Activated naive CD4-positive, alpha-beta T cell treated with Interleukin-2 at 50 U/mL for 16 hours (primary cell): Measurements from ENCODE around the gene SLC6A15.

ENCODE experiments used
- DNase-seq: peaks from one replicate; pipeline ENCODE4 v3.0.0-alpha.2; 2020

Gene SLC6A15

GRCh38 chr12:84874125-84874824 lies 38.3 kb downstream of the SLC6A15 start:
- DNase-seq: no peak

GRCh38 chr12:84862186-84862585 lies 50.4 kb downstream of the SLC6A15 start:
- DNase-seq: no peak

DNA sequence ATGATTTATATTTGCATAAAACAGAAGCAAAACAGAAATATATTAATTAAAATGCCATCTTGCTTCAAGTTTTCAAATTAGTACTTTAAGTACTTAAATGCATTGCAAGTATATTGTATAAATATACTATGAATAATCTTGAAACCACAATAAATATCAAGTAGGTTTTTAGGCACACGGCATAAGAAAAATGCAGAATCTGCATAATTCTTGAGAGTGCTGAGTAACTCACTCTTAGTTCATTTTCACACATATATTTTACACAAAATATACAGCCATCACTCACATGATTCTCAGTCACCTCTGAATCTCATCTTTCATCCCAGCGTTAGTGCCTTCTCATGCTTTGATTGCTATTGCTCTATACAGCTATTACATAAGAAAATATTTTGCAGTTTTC lies 51.9 kb downstream of the SLC6A15 start:
- DNase-seq: no peak

DNA sequence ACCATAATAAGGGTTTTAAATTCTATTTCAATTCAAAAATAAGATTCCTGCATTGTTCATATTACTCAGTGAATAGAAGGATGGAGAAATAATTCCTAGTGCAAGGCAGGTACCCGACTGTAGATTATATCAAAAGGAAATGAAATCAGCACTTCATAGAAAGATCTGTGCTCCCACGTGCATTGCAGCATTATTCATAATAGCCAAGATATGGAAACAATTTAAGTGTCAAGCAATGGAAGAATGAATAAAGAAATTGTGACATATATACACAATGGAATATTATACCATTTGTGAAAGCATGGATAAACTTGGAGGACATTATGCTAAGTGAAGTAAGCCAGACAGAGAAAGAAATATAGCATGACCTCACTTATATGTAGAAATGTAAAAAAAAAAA lies 53.8 kb downstream of the SLC6A15 start:
- DNase-seq: no peak

GRCh38 chr12:84857525-84858208 lies 54.9 kb downstream of the SLC6A15 start:
- DNase-seq: no peak

DNA sequence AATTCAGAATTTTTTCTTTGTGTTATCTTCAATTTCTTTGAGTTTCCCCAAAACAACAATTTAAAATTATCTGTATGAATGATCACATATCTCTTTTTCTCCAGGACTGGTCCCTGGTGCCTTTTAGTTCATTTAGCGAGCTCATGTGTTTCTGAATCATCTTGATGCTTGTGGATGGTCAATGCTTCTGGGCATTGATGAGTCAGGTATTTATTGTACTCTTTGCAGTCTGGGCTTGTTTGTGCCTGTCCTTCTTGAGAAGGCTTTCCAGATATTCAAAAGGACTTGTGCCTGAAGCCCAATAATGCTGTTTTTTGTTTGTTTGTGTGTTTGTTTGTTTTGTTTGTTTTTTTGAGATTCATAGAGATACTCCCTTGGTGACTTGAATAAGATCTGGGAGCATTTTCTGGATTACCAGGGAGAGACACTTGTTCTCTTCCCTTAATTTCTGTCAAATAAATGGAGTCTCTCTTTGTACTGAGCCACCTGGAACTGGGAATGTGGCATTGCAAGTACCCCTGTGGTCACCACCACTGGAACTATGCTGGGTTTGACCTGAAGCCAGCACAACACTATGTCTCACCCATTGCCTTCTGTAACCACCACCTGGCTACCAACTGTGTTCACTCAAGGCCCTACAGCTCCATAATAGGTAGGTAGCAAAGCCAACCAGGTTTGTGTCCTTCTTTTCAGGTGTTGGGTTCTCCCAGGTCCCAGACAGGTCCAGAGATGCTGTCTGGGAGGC lies 56.3 kb downstream of the SLC6A15 start:
- DNase-seq: no peak

DNA sequence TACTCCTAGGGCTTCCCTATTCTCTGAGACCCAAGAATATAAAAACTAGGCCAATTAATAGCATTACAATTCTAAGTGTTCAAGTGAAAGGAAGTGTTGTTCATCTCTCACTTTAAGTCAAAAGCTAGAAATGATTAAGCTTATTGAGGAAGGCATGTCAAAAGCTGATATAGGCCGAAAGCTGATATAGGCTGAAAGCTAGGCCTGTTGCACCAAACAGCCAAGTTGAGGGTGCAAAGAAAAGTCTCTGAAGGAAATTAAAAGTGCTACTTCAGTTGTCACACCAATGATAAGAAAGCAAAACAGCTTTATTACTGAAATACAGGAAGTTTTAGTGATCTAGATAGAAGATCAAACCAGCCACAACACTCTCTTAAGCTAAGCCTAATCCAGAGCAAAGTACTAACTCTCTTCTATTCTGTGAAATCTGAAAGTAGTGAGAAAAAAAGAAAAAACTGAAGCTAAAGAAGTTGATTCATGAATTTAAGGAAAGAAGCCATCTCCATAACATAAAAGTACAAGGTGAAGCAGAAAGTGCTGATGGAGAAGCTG lies 68.9 kb downstream of the SLC6A15 start:
- no peak for DNase-seq

DNA sequence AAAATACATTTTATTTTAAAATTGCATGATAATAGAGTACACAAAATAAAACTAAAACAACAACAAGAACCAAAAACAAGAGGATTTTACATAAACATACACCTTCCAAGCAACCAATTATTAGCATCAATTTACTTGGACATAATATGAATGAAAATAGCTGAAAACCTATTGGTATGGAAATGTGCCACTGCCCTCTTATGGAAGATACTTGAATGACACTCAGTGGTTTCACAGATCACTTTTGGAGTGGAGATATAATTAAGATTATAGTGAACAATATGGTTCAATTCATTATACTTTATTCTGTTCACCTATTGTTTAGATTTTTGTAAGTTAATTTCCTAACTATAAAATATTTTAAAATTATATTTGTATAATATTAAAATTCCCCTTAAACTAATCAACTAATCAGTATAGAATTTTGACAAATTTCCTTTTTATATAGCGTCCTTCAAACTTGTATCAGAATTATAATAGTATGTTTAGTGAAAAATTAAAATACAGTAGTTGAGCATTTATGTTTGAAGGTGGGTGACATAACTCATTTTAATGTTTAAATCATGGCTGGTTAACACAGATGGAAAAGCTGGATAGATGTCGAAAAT lies 70.1 kb downstream of the SLC6A15 start:
- DNase-seq: no peak

DNA sequence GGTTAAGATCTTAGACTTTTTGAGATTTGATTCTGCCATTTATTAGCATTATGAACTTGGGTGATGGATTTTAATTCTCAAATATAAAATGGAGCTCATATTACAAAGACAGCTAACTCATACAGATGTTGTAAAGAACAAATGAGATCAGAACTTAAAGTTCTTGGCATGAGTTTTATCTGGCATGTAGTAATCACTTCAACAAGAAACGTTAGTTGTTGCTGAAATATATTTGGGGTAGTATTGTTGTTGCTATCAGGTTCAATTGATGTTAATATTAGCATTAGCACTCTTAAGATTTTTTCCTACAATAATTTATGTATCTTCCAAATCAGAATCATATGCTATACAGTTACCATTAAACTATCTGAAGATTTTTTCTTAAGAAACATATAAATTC lies 71.0 kb downstream of the SLC6A15 start:
- no peak for DNase-seq

GRCh38 chr12:84840356-84840755 lies 72.2 kb downstream of the SLC6A15 start:
- DNase-seq: no peak

DNA sequence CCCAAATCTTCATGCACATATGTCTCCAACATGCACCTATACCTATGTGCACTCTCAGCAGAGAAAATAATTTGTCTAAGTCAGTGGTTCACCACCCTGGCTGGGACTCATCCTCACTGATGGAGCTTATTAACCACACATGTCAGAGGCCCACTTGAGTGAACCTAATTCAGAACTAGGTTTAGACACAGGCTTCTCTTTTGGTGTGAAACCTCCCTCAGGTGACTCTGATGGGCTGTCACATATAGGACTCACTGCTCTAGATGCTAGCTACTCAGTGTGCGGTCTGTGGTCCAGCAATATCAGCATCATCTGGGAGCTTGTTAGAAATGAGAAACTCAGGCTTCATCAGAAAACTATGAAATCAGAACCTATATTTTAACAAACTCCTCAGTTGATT lies 85.7 kb downstream of the SLC6A15 start:
- DNase-seq: no peak

GRCh38 chr12:84825149-84825548 lies 87.5 kb downstream of the SLC6A15 start:
- DNase-seq: no peak

DNA sequence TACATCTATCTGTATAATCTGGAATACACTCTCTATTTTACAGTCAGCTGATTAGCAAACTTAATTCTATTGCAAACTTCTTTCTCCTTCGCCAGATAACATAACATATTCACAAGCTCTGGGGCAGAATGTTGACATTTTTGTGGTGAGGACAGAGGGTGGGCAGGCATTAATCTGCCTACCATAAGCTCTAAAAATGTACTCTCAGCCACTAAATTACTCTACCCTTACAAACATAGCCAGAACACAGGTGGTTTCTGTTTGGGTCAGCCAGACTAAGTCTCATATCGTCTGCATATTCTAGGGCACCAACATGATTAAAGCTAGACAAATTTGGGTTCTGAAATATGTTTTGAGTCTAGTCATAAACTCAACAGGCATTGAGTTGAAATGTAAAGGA lies 90.1 kb downstream of the SLC6A15 start:
- no peak for DNase-seq

DNA sequence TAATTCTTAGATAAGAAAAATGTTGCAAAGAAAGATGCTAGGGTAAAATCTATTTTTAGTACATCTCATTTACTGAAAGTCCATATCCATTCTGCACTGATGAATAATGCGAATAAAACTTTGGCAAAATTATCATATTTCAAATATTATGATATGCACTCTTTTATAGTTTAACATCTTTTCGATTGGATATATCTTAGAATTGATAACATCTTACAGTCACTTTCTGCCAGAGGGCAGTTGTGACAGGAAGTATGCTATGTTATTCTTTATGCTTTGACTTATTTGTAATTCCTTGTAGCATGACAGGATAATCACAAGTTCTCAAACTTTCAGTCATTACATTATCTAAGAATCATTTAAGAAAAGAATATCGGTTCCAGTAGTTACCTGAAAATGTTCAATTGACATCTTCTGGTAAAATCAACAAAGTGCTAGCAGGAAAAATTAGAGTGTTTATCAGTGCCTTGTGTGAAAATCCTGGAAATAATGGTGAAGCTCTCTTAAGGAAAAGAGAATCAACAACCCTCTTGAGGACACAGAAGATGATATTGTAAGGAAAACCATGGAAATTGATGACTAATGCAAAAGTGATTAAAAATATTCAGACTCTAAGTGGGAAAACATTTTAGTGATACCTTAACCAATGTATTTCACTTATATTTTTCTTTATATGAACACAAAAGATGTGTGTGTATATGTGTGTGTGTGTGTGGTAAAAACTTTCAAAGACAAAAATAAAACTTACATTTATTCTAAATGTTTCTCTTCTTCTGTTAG lies 95.5 kb downstream of the SLC6A15 start:
- no peak for DNase-seq

DNA sequence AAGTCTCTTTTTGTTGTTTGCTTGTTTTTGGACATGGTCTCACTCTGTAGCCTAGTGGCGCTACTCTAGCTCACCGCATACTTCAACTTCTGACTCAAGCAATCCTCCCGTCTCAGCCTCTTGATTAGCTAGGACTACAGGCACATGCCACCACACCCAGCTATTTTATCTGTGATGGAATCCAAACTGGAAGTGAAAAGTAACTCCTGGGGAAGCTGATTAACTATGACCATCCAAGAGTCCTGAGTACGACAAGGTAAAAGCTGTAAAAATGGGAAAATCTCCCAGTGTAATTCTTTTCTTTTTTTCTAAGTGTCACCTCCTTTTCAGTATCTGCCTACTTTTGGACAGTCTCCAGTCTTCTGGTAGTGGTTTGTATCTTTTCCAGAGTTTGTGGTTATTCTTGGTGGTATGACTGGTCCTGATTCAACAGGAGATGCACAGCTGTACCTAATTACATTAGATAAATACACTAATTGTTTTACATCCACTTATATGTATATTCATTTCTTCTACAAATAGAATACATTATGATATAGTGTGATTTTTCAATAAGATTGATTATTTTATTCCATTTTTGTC lies 97.8 kb downstream of the SLC6A15 start:
- no peak for DNase-seq

DNA sequence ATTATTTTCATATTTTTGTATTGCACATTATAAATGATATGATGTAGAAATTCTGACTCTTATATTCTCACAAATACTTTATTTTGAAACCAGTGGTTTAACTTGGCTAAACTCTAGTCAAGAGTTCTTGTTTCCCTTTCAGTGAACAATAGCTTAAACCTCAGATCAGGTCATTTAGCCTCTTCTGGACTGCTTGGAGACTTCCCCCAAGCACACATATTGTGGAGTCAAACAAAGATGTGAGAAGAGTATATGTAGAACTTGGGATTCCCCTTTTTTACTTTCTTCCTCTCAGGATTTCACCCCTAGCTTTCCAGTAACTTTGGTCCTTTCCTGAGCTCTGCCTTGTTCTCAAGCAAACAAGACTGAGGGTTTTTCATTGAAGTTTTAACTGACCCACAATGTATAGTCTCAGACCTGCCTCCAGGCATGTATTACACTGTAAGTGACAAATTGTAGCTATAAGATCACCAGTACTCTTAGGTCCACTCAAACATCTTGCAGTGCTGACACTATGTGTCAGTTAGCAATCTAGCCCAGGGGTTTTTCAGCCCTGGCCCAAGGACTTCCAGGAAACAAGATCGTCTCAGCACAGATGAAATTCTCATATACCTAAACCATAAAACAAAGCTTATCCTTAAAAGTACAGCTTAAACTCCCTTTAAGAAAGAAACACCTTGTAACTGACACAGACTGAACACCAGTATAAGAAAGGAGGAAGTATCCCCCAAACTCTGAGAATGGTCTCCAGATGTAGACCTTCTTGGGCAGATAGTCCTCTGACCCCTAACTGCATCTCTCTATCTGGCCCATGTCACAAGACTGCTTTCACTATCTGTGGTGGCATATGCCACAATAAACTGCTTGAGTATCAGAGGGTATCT lies 98.6 kb downstream of the SLC6A15 start:
- no peak for DNase-seq

- DNase-seq: no peak
These were observed 101.3 kb downstream of the SLC6A15 start for GRCh38 chr12:84811291-84811690.

GRCh38 chr12:84810611-84811010 lies 102.0 kb downstream of the SLC6A15 start:
- no peak for DNase-seq
